HTR-8/SVneo (cell line): Measurements from ENCODE around the gene ARL15.

ENCODE experiments used
- DNase-seq: peaks from one replicate; pipeline ENCODE4 v3.0.0; 2011; ENCODE audit warnings: low spot score, mixed read lengths; ENCODE audit not compliant: insufficient read length
- FAIRE-seq: peaks from 2 replicates; lab custom pipeline; 2011; peaks lifted over from hg19 to GRCh38; lab: Jason Lieb, UNC

ARL15 gene

GRCh38 chr5:54259090-54259489 is 51.3 kb downstream of the ARL15 start:
- FAIRE-seq (peak; percentile 70), DNase-seq (no peak)

GRCh38 chr5:54257366-54258118 is 52.8 kb downstream of the ARL15 start:
- DNase-seq: no peak
- FAIRE-seq: peak; percentile 49

GRCh38 chr5:54254482-54255198 is 55.7 kb downstream of the ARL15 start:
- peak; percentile 49 for FAIRE-seq
- no peak for DNase-seq

- FAIRE-seq (no peak), DNase-seq (no peak)
Observed at GRCh38 chr5:54251981-54252380, 58.4 kb downstream of the ARL15 start.

- peak; percentile 7 for DNase-seq
- FAIRE-seq: no peak
Observed at GRCh38 chr5:54249210-54250028, 61.0 kb downstream of the ARL15 start.

GRCh38 chr5:54247226-54247625 is 63.1 kb downstream of the ARL15 start:
- FAIRE-seq (no peak), DNase-seq (no peak)

- DNase-seq (peak; percentile 41), FAIRE-seq (no peak)
Observed at GRCh38 chr5:54243483-54244080, 66.8 kb downstream of the ARL15 start.

- no peak for FAIRE-seq
Observed at GRCh38 chr5:54242297-54242696, 68.1 kb downstream of the ARL15 start.

GRCh38 chr5:54234304-54234933 is 76.0 kb downstream of the ARL15 start:
- FAIRE-seq: no peak
- peak; percentile 46 for DNase-seq

More at GRCh38 chr5:54242297-54242696, 68.1 kb downstream of the ARL15 start:
- no peak for DNase-seq

GRCh38 chr5:54230936-54231685 is 79.3 kb downstream of the ARL15 start:
- DNase-seq: no peak
- FAIRE-seq: no peak

- FAIRE-seq: peak; percentile 54
- peak; percentile 61 for DNase-seq
Observed at GRCh38 chr5:54229041-54229780, 81.2 kb downstream of the ARL15 start.

- FAIRE-seq (peak; percentile 13), DNase-seq (no peak)
Observed at GRCh38 chr5:54227759-54228158, 82.6 kb downstream of the ARL15 start.

GRCh38 chr5:54227109-54227508 is 83.3 kb downstream of the ARL15 start:
- FAIRE-seq (peak; percentile 16), DNase-seq (no peak)

- FAIRE-seq: no peak
- no peak for DNase-seq
Observed at GRCh38 chr5:54226215-54226614, 84.2 kb downstream of the ARL15 start.

- DNase-seq (no peak), FAIRE-seq (peak; percentile 36)
Observed at GRCh38 chr5:54224103-54224826, 86.1 kb downstream of the ARL15 start.

GRCh38 chr5:54222336-54222735 is 88.0 kb downstream of the ARL15 start:
- FAIRE-seq (peak; percentile 44), DNase-seq (peak; percentile 11)

- FAIRE-seq (no peak), DNase-seq (no peak)
Observed at GRCh38 chr5:54221135-54221534, 89.2 kb downstream of the ARL15 start.
